ENCODE results near the gene SFSWAP.

GRCh38 chr12:131761638-131762037 lies 50.7 kb downstream of the SFSWAP start:
- TF ChIP-seq, protein P1, sequence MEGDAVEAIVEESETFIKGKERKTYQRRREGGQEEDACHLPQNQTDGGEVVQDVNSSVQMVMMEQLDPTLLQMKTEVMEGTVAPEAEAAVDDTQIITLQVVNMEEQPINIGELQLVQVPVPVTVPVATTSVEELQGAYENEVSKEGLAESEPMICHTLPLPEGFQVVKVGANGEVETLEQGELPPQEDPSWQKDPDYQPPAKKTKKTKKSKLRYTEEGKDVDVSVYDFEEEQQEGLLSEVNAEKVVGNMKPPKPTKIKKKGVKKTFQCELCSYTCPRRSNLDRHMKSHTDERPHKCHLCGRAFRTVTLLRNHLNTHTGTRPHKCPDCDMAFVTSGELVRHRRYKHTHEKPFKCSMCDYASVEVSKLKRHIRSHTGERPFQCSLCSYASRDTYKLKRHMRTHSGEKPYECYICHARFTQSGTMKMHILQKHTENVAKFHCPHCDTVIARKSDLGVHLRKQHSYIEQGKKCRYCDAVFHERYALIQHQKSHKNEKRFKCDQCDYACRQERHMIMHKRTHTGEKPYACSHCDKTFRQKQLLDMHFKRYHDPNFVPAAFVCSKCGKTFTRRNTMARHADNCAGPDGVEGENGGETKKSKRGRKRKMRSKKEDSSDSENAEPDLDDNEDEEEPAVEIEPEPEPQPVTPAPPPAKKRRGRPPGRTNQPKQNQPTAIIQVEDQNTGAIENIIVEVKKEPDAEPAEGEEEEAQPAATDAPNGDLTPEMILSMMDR (IDR thresholded peaks at IDR 0.05) = no peak
- no peak for TF ChIP-seq POLR2AphosphoS5 (IDR thresholded peaks at IDR 0.05)
- no peak for TF ChIP-seq POLR2A (IDR thresholded peaks at IDR 0.05)
- TF ChIP-seq EP300 (IDR thresholded peaks at IDR 0.05) = no peak

All from stomach (tissue), 4 donors.